ENCODE data around the gene C19orf38.

- no peak for TF ChIP-seq ZNF217 (CRISPR knock-in tag; IDR thresholded peaks at IDR 0.05)
- no peak for TF ChIP-seq ZBTB43 (CRISPR knock-in tag; IDR thresholded peaks at IDR 0.05)
- TF ChIP-seq ZBED1 (IDR thresholded peaks at IDR 0.05): no peak
- TF ChIP-seq BRCA1 (IDR thresholded peaks at IDR 0.05): no peak
- TF ChIP-seq BRCA1 (CRISPR knock-in tag; IDR thresholded peaks at IDR 0.05): no peak
- no peak for TF ChIP-seq CTCF (IDR thresholded peaks at IDR 0.05 in 2 of 3, conservative IDR thresholded peaks at IDR 0.05 in 1 of 3; ENCODE audit: insufficient read depth in 2 of 3, low read depth in 1 of 3, low read length in 3 of 3)
- TF ChIP-seq RBFOX2 (IDR thresholded peaks at IDR 0.05; ENCODE audit: low read depth, low read length): no peak
- no peak for TF ChIP-seq ZNF146 (CRISPR knock-in tag; IDR thresholded peaks at IDR 0.05; ENCODE audit: unreplicated experiment)
- TF ChIP-seq ETV6 (IDR thresholded peaks at IDR 0.05; ENCODE audit: borderline replicate concordance in 1 of 2, low read depth in 2 of 2, low read length in 1 of 2): no peak
- TF ChIP-seq ETV6 (CRISPR knock-in tag; IDR thresholded peaks at IDR 0.05; ENCODE audit: borderline replicate concordance): no peak
Measured at GRCh38 chr19:10872546-10873107, 24.4 kb downstream of the C19orf38 start.

Measured in K562 (cell line).